Forelimb muscle (tissue), 1 donor: ENCODE measurements around the gene EMC9. TPM values are rescaled to one million over a fixed set of nuclear protein-coding genes. Genes with fewer than 3 reads are reported as not detected.

Source experiments
- DNase-seq: peaks from one replicate; pipeline ENCODE4 v3.0.0-alpha.2; 2013; ENCODE audit warnings: low read depth
- polyA plus RNA-seq: library from polyadenylated mRNA; unstranded; fragments of 120-200 nt; gene quantifications from one replicate; pipeline ENCODE4 v1.2.1, GENCODE V29; 2013; ENCODE audit not compliant: insufficient read length

The EMC9 gene
- polyA plus RNA-seq, 1 donor = 32.1 TPM

- no peak for DNase-seq
Observed at GRCh38 chr14:24089890-24090289, 51.5 kb downstream of the EMC9 start.

Other genes with a start within 250 kb of the EMC9 start
- 20.9 TPM for gene DHRS4, start 187.8 kb downstream of the EMC9 start, polyA plus RNA-seq
- 9.2 TPM for gene DHRS4L2, start 152.7 kb downstream of the EMC9 start, polyA plus RNA-seq
- 0.18 TPM for gene CARMIL3, start 89.6 kb downstream of the EMC9 start, polyA plus RNA-seq
- gene CPNE6, start 70.0 kb downstream of the EMC9 start, polyA plus RNA-seq = not detected
- gene PCK2, start 47.3 kb downstream of the EMC9 start, polyA plus RNA-seq = 3.6 TPM
- 45.7 TPM for gene DCAF11, start 26.8 kb downstream of the EMC9 start, polyA plus RNA-seq
- 1.8 TPM for gene NRL, start 26.6 kb downstream of the EMC9 start, polyA plus RNA-seq
- 164 TPM for gene FITM1, start 10.9 kb downstream of the EMC9 start, polyA plus RNA-seq
- 110 TPM for gene PSME1, start 5.4 kb downstream of the EMC9 start, polyA plus RNA-seq
- gene PSME2, start 5.0 kb upstream of the EMC9 start, polyA plus RNA-seq = 74.3 TPM
- 32.6 TPM for gene RNF31, start 5.9 kb upstream of the EMC9 start, polyA plus RNA-seq
- 25.1 TPM for gene IRF9, start 19.7 kb upstream of the EMC9 start, polyA plus RNA-seq
- gene REC8, start 30.5 kb upstream of the EMC9 start, polyA plus RNA-seq = 8.2 TPM
- gene IPO4, start 47.2 kb upstream of the EMC9 start, polyA plus RNA-seq = 26.4 TPM
- gene TM9SF1, start 53.9 kb upstream of the EMC9 start, polyA plus RNA-seq = 18.8 TPM
- 5.0 TPM for gene TSSK4, start 64.1 kb upstream of the EMC9 start, polyA plus RNA-seq
- 40.0 TPM for gene CHMP4A, start 71.9 kb upstream of the EMC9 start, polyA plus RNA-seq
- gene MDP1, start 74.5 kb upstream of the EMC9 start, polyA plus RNA-seq = 5.5 TPM
- gene NEDD8, start 90.8 kb upstream of the EMC9 start, polyA plus RNA-seq = 188 TPM
- gene GMPR2, start 91.3 kb upstream of the EMC9 start, polyA plus RNA-seq = 53.3 TPM
- gene TINF2, start 101.0 kb upstream of the EMC9 start, polyA plus RNA-seq = 37.0 TPM
- 0.86 TPM for gene TGM1, start 121.6 kb upstream of the EMC9 start, polyA plus RNA-seq
- 14.7 TPM for gene RABGGTA, start 130.0 kb upstream of the EMC9 start, polyA plus RNA-seq
- gene DHRS1, start 158.2 kb upstream of the EMC9 start, polyA plus RNA-seq = 15.0 TPM
- 21.1 TPM for gene NOP9, start 158.3 kb upstream of the EMC9 start, polyA plus RNA-seq
- 8.2 TPM for gene CIDEB, start 166.4 kb upstream of the EMC9 start, polyA plus RNA-seq
- gene LTB4R2, start 168.5 kb upstream of the EMC9 start, polyA plus RNA-seq = 2.0 TPM
- gene LTB4R, start 169.9 kb upstream of the EMC9 start, polyA plus RNA-seq = 2.1 TPM
- gene ADCY4, start 193.5 kb upstream of the EMC9 start, polyA plus RNA-seq = 15.2 TPM
- gene RIPK3, start 198.4 kb upstream of the EMC9 start, polyA plus RNA-seq = 1.1 TPM
- gene NFATC4, start 226.6 kb upstream of the EMC9 start, polyA plus RNA-seq = 39.2 TPM